Measurements from ENCODE around the gene CRIP3. TPM values are rescaled to one million over a fixed set of nuclear protein-coding genes. Genes with fewer than 3 reads are reported as not detected.

The CRIP3 gene
- total RNA-seq, 1 experiment from 2014 or later, result not detected

DNA sequence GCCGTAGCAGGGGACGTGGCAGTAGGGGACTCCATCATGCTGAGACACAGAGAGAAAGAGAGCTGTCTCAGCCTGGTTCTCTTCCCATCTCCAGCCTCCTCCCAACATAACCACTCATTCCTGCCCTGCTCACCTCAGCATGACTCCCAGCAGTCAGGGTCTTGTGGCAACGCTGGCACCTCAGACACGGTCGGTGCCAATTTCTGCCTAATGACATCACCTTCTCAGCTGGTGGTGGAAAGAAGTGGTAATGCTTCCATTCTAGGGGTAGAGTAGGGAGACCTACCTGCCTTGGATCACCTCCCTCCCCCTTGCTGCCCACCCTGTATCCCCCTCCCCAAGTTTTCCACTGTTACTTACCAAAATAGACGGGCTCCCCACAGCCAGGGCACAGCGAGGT, 2.5 kb downstream of the CRIP3 start:
- Mint-ChIP-seq H3K27ac (ENCODE audit: unreplicated experiment) (no peak overlapping the region), H3K4me3 (ENCODE audit: unreplicated experiment) (no peak overlapping the region), H3K36me3 (ENCODE audit: insufficient read depth, unreplicated experiment) (no peaks in the 10 kb centered on the region), H3K9me3 (ENCODE audit: unreplicated experiment) (no peaks in the 10 kb centered on the region), H3K4me1 (ENCODE audit: low read depth, unreplicated experiment) (no peaks in the 10 kb centered on the region), H3K27me3 (ENCODE audit: insufficient read depth, unreplicated experiment) (no peaks in the 10 kb centered on the region)
- CTCF ChIA-PET, result no interaction called here
- DNase-seq, result no peak
- H3K36me3 ChIP-seq (ENCODE audit: control insufficient read depth, insufficient read depth, low read length), result no peaks in the 10 kb centered on the region; the same call in 1 of the 2 replicates
- no peaks in the 10 kb centered on the region for H3K27me3 ChIP-seq (replicated peaks; ENCODE audit: control insufficient read depth, insufficient read depth, low read length)
- intact Hi-C loops (cut with micrococcal nuclease; ENCODE audit: unreplicated experiment), result no loop called here
- POLR2A ChIA-PET, result no interaction called here
- BruUV-seq (replicated peaks), result no TSS peak
- H3K4me3 ChIP-seq (ENCODE audit: low read depth, low read length), result no peak overlapping the region
- TF ChIP-seq CTCF (IDR thresholded peaks at IDR 0.05; ENCODE audit: insufficient read depth in 1 of 2, low read depth in 1 of 2, low read length in 1 of 2, severe bottlenecking in 1 of 2, unreplicated experiment in 1 of 2), result no peak
- H3K4me1 ChIP-seq, result no peaks in the 10 kb centered on the region
- H3K9me3 ChIP-seq, result no peaks in the 10 kb centered on the region

DNA sequence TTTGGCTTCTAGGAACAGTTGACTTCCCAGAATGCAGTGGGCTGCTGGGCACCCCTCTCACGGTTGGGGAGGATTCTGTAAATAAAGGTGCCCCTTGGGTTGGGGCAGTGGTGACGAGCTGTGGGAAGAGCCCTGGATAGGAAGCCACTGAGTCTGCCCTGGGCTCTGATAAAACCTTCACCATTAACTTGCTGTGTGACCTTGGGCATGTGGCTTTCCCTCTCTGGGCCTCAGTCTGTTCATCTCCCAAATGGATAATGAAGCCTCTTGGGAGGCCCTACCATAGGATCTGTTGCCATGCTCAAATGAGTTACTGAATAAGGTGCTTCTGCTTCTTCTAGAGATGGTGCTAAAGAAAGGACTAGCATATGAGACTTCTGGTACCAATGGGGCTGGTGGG, 3.7 kb downstream of the CRIP3 start:
- intact Hi-C loops (cut with micrococcal nuclease; ENCODE audit: unreplicated experiment), result no loop called here
- Histone ChIP-seq H3K4me1 (no peaks in the 10 kb centered on the region), H3K27me3 (replicated peaks; ENCODE audit: control insufficient read depth, insufficient read depth, low read length) (no peaks in the 10 kb centered on the region), H3K4me3 (ENCODE audit: low read depth, low read length) (no peak overlapping the region), H3K9me3 (no peaks in the 10 kb centered on the region), H3K36me3 (ENCODE audit: control insufficient read depth, insufficient read depth, low read length) (no peaks in the 10 kb centered on the region; the same call in 1 of the 2 replicates)
- ChIA-PET POLR2A (no interaction called here), CTCF (no interaction called here)
- Mint-ChIP-seq H3K4me1 (ENCODE audit: low read depth, unreplicated experiment) (no peaks in the 10 kb centered on the region), H3K27ac (ENCODE audit: unreplicated experiment) (no peak overlapping the region), H3K27me3 (ENCODE audit: insufficient read depth, unreplicated experiment) (no peaks in the 10 kb centered on the region), H3K4me3 (ENCODE audit: unreplicated experiment) (no peak overlapping the region), H3K9me3 (ENCODE audit: unreplicated experiment) (no peaks in the 10 kb centered on the region), H3K36me3 (ENCODE audit: insufficient read depth, unreplicated experiment) (no peaks in the 10 kb centered on the region)
- no TSS peak for BruUV-seq (replicated peaks)
- TF ChIP-seq CTCF (IDR thresholded peaks at IDR 0.05; ENCODE audit: insufficient read depth in 1 of 2, low read depth in 1 of 2, low read length in 1 of 2, severe bottlenecking in 1 of 2, unreplicated experiment in 1 of 2), result no peak
- DNase-seq, result no peak

DNA sequence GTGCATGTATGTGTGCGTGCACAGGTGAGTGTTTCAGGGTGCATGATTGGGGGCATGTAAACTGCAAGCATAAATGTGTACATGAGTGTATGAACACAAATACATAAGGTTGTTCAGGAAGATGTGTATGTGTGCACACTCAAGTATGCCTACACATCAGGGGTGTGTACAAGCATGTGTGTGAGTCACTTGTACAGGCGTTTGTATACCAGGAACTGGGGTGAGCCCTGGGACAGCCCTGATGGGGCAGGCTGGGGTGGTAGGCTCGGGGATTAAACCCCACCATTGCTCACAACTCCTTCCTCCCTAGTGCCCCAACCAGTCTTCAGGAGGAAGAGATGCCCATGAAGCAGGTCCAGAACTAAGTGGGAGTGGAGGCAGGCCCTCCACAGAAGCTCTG, 4.3 kb downstream of the CRIP3 start:
- no peak for DNase-seq
- intact Hi-C loops (cut with micrococcal nuclease; ENCODE audit: unreplicated experiment), result no loop called here
- Mint-ChIP-seq H3K4me1 (ENCODE audit: low read depth, unreplicated experiment) (no peaks in the 10 kb centered on the region), H3K27me3 (ENCODE audit: insufficient read depth, unreplicated experiment) (no peaks in the 10 kb centered on the region), H3K4me3 (ENCODE audit: unreplicated experiment) (no peak overlapping the region), H3K27ac (ENCODE audit: unreplicated experiment) (no peak overlapping the region), H3K36me3 (ENCODE audit: insufficient read depth, unreplicated experiment) (no peaks in the 10 kb centered on the region), H3K9me3 (ENCODE audit: unreplicated experiment) (no peaks in the 10 kb centered on the region)
- no TSS peak for BruUV-seq (replicated peaks)
- H3K27me3 ChIP-seq (replicated peaks; ENCODE audit: control insufficient read depth, insufficient read depth, low read length), result no peaks in the 10 kb centered on the region
- no peaks in the 10 kb centered on the region for H3K9me3 ChIP-seq
- no peak for TF ChIP-seq CTCF (IDR thresholded peaks at IDR 0.05; ENCODE audit: insufficient read depth in 1 of 2, low read depth in 1 of 2, low read length in 1 of 2, severe bottlenecking in 1 of 2, unreplicated experiment in 1 of 2)
- CTCF ChIA-PET, result no interaction called here
- H3K4me1 ChIP-seq, result no peaks in the 10 kb centered on the region
- H3K36me3 ChIP-seq (ENCODE audit: control insufficient read depth, insufficient read depth, low read length), result no peaks in the 10 kb centered on the region; the same call in 1 of the 2 replicates
- no peak overlapping the region for H3K4me3 ChIP-seq (ENCODE audit: low read depth, low read length)
- POLR2A ChIA-PET, result no interaction called here

Data from Caco-2 (cell line).